ENCODE data around the gene CFH. TPM values are rescaled to one million over a fixed set of nuclear protein-coding genes. Genes with fewer than 3 reads are reported as not detected.
"Not testable (repeated sequence)": the region's sequence is repeated elsewhere in the genome, so short reads cannot be mapped to it uniquely, and the experiment has no call there.

CFH gene
- total RNA-seq, 4 donors from 2014 or later: 10.7 to 78.4 (median 30.1) TPM

DNA sequence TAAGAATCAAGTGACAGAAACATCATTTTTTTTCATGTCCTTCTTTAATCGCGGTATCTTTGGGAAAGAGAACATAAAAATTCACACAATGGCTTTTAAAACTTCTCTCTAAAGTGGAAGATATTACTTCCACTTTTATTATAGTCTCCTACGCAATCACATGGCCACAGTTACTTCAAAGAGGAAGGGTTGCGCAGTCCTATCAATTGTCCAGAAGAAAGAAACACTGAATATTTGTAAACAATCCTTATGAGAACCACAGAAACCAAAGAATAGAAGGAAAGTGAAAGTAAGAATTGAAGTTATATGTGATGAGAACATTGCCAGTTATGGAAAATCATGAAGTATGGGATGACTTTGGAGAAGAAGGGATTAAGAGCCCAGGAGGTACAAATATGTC is 32.6 kb downstream of the CFH start:
- H3K27me3 ChIP-seq: no peaks in the 10 kb centered on the region
- no peaks in the 10 kb centered on the region for H3K9me3 ChIP-seq
- H3K4me1 ChIP-seq: no peaks in the 10 kb centered on the region
- H3K27ac ChIP-seq: no peak overlapping the region
- TF ChIP-seq, protein P1, sequence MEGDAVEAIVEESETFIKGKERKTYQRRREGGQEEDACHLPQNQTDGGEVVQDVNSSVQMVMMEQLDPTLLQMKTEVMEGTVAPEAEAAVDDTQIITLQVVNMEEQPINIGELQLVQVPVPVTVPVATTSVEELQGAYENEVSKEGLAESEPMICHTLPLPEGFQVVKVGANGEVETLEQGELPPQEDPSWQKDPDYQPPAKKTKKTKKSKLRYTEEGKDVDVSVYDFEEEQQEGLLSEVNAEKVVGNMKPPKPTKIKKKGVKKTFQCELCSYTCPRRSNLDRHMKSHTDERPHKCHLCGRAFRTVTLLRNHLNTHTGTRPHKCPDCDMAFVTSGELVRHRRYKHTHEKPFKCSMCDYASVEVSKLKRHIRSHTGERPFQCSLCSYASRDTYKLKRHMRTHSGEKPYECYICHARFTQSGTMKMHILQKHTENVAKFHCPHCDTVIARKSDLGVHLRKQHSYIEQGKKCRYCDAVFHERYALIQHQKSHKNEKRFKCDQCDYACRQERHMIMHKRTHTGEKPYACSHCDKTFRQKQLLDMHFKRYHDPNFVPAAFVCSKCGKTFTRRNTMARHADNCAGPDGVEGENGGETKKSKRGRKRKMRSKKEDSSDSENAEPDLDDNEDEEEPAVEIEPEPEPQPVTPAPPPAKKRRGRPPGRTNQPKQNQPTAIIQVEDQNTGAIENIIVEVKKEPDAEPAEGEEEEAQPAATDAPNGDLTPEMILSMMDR (IDR thresholded peaks at IDR 0.05): no peak
- no peak for TF ChIP-seq POLR2A (IDR thresholded peaks at IDR 0.05)
- no peaks in the 10 kb centered on the region for H3K36me3 ChIP-seq
- no peak for DNase-seq
- H3K4me3 ChIP-seq: no peak overlapping the region

DNA sequence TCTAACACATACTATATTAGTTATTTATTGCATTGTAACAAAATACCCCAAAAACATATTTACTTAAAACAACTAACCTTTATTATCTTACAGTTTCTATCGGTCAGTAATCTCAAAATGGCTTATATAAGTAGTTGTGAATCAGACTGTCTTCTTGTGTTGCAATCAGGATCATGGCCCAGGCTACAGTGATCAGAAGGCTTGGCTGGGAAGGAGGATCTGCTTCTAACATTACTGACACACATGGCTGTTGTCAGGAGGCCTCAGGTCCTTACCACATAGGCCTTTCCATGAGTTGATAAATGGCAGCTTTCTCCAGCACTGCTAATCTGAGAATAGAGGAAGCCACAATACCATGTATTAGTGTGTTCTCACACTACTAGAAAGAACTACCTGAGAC is 33.7 kb downstream of the CFH start:
- Histone ChIP-seq H3K9me3 (no peaks in the 10 kb centered on the region), H3K4me1 (no peaks in the 10 kb centered on the region), H3K4me3 (no peak overlapping the region), H3K27me3 (no peaks in the 10 kb centered on the region), H3K36me3 (no peaks in the 10 kb centered on the region), H3K27ac (no peak overlapping the region)
- DNase-seq: no peak
- TF ChIP-seq, protein P1 (IDR thresholded peaks at IDR 0.05): no peak
- no peak for TF ChIP-seq POLR2A (IDR thresholded peaks at IDR 0.05)

DNA sequence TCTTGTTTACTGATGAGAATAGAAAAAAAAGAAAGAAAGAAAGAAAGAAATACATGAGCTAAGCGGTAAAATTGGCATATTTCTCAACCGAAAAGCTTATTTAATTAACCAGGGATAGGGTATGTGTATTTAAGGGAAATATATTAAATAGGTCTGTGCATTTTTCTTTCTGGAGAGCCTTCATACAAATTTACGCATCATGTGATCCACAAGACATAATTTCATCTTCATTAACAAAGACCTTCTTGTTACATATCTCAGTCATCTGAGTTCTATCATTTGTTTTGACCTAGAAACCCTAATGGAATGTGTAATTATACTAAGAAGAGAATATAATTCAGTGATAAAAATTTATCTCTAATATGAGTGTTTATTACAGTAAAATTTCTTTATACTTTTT is 37.2 kb downstream of the CFH start:
- Histone ChIP-seq H3K27ac (no peak overlapping the region), H3K36me3 (no peaks in the 10 kb centered on the region), H3K4me3 (no peak overlapping the region), H3K27me3 (no peaks in the 10 kb centered on the region), H3K4me1 (no peaks in the 10 kb centered on the region), H3K9me3 (no peaks in the 10 kb centered on the region)
- DNase-seq: no peak
- TF ChIP-seq POLR2A (IDR thresholded peaks at IDR 0.05): no peak
- TF ChIP-seq, protein P1 (IDR thresholded peaks at IDR 0.05): no peak

DNA sequence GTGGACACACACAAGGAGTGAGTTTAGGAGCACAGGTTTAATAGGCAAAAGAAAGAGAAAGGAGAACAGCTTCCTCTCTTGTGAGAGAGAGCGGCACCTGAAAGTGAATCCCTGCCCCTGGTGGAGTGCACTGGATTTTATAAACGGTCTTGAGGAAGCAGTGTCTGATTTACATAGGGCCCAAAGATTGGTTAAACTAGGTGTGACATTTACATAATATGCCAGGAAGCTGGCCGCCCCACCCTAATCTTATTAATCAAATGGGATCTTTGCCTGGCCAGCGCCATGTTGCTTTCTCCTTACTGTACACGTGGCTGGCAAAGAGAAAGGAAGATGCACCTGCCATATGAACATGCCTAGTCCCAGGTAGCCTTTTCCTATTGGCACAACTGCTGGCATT is 38.7 kb downstream of the CFH start:
- no peaks in the 10 kb centered on the region for H3K4me1 ChIP-seq
- H3K4me3 ChIP-seq: no peak overlapping the region
- H3K9me3 ChIP-seq: no peaks in the 10 kb centered on the region
- H3K27me3 ChIP-seq: no peaks in the 10 kb centered on the region
- TF ChIP-seq POLR2A (IDR thresholded peaks at IDR 0.05): no peak
- H3K36me3 ChIP-seq: no peaks in the 10 kb centered on the region
- no peak overlapping the region for H3K27ac ChIP-seq
- no peak for DNase-seq

DNA sequence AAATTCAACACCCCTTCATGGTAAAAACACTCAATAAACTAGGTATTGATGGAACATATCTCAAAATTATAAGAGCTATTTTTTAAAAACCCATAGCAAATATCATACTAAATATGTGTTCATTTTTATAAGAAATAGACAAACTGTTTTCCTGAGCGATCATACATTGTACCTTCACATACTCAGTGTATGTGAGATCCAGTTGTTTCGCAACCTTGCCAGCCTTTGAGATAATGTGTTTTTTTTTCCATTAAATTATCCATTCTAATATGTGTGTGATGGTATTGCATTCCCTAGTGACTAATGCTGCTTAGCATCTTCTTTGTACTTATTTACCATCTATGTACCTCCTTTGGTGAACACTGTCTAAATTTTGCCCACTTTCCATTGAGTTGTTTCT is 47.1 kb downstream of the CFH start:
- no peak overlapping the region for H3K4me3 ChIP-seq
- H3K27me3 ChIP-seq: no peaks in the 10 kb centered on the region
- H3K9me3 ChIP-seq: no peaks in the 10 kb centered on the region
- no peak overlapping the region for H3K27ac ChIP-seq
- DNase-seq: no peak
- no peaks in the 10 kb centered on the region for H3K4me1 ChIP-seq
- no peaks in the 10 kb centered on the region for H3K36me3 ChIP-seq
- TF ChIP-seq POLR2A (IDR thresholded peaks at IDR 0.05): no peak
- TF ChIP-seq, protein P1 (IDR thresholded peaks at IDR 0.05): no peak

DNA sequence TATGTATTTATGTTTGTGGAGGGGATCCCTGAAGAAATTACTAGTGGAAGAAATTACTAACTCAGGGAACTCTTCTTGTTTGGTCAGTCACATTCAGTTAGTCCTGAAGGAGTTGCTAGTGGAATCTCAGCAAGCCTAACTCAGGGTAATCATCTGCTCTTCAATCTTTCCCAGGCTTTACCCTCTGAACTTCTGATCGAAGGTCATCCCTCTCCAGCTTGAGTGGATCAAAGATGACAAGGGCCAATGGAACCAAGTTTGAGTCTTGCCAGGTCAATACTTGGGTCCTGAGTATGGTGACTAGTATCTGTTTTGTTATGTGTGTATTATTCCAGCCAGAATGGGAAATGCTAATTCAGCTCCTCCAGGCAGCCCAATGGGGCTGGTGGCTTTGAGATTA is 49.3 kb downstream of the CFH start:
- Histone ChIP-seq H3K36me3 (no peaks in the 10 kb centered on the region), H3K27ac (no peak overlapping the region), H3K4me3 (no peak overlapping the region), H3K4me1 (no peaks in the 10 kb centered on the region), H3K27me3 (no peaks in the 10 kb centered on the region), H3K9me3 (no peaks in the 10 kb centered on the region)
- no peak for DNase-seq
- no peak for TF ChIP-seq POLR2A (IDR thresholded peaks at IDR 0.05)
- TF ChIP-seq, protein P1 (IDR thresholded peaks at IDR 0.05): no peak

DNA sequence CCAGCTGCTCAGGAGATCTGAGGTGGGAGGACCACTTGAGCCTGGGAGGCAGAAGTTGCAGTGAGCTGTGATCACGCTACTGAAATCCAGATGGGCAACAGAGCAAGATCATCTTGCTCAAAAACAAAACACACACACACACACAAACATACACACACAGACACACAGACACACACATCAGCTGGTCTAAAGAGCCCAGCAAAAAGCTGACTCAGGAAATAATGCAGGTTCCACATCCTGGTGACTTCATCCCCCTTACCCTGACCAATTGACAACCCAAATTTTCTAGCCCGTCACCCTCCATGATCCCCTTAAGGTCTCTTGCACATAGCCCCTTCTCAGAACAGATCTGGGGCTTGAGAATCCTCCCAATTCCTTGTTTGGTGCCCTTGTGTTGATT is 58.0 kb downstream of the CFH start:
- not testable (repeated sequence) for DNase-seq, H3K4me3 ChIP-seq, H3K27ac ChIP-seq, H3K4me1 ChIP-seq, H3K9me3 ChIP-seq, H3K36me3 ChIP-seq, H3K27me3 ChIP-seq
